RPMI7951 (cell line): ENCODE results near the gene SKAP1. TPM values are rescaled to one million over a fixed set of nuclear protein-coding genes. Genes with fewer than 3 reads are reported as not detected.
"Not testable (repeated sequence)": the region's sequence is repeated elsewhere in the genome, so short reads cannot be mapped to it uniquely, and the experiment has no call there.

Experiments used
- DNase-seq: peaks from one replicate; pipeline ENCODE4 v3.0.0-alpha.2; 2012; ENCODE audit warnings: low read depth
- total RNA-seq: library from RNA; depleted of rRNA; stranded (reverse); fragments of >200 nt; shearing (Covaris generic); gene quantifications from 2 replicates; pipeline ENCODE4 v1.2.3, GENCODE V29; 2014

The SKAP1 gene
- total RNA-seq, 1 experiment from 2014 or later, result not detected

DNA sequence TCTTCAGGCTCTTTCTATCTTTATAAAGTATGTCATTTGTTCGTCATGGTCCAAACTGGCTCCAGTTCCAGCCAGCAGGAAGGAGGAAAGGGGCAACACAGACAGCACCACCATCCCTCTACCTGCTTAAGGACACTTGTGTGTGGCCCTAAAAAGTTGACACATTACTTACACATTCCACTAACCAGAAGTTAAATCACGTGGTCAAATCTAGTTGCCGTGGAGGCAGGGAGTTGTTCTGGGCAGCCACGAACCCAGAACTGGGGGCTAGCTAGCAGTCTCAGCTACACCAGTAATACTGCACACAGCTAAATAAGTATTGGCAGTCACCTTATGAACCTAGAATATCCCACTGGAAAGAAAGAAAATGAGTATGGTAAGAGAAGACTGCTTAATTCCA lies 218.2 kb downstream of the SKAP1 start:
- DNase-seq, result no peak

DNA sequence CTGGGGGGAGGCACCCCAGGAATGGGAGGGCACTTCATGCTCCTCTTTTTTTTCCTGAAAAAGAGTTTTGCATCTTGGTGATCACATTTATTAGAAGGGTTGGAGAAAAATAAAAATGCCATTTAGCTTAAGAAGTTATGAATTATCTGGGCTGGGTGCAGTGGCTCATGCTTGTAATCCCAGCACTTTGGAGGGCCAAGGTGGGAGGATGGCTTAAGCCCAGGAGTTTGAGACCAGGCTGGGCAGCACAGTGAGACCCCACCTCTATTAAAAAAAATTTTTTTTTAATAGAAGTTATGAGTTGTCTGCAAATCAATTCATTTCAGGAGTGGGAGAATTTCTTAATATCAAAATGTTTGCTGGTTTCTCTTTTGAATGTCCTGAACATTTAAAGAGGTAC lies 219.0 kb downstream of the SKAP1 start:
- DNase-seq, result no peak

DNA sequence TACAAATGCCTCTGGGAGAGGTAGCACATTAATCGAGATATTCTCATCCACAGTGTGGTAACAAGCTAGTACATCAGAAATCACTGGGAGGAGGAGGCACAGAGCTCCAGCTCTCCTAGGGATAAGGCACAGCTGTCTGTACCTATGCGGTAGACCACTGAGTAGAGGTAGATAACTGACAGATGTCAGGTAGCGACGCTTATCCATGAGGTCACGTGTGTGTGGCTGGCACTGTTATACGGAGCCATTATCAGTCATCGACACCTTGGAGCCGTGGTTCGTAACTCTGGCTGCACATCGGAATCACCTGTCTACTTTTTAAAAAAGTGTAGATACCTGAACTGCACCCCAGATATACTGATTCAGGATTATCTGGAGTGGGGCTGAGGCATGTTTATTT lies 220.0 kb downstream of the SKAP1 start:
- DNase-seq, result no peak

DNA sequence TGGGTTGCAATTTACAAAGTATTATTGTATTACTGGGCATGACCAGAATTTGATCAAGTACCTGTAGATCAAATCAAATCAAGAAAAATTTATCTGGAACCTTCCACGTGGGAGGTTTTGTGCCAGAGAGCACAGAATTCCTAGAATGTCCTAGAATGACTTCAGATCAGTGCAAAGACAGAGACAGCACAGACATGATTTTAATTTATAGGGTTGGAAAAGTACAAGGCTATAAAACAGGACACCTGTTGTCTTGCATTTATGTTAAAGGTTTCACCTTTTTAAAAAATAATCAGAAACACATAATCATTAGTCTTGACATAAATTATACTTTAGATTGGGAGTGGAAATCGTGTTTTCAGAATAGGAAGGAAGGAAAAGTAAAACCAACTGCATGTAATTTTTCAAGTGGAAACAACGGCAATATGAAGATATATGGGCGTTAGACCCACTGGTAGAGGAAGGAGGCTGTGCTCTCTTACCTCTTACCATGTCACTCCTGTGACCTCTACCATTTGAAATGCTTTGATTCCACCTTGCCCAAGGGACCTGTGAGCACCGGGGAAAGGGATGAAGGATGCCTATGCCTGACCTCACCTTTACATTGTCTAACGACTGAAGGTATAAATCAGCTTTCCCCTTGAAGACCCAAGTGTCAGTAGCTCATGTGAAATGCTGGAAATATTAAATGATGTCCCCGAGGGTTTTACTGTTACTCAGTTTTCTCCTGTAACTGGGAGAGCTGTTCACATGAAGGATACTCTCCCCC lies 222.1 kb downstream of the SKAP1 start:
- no peak for DNase-seq

DNA sequence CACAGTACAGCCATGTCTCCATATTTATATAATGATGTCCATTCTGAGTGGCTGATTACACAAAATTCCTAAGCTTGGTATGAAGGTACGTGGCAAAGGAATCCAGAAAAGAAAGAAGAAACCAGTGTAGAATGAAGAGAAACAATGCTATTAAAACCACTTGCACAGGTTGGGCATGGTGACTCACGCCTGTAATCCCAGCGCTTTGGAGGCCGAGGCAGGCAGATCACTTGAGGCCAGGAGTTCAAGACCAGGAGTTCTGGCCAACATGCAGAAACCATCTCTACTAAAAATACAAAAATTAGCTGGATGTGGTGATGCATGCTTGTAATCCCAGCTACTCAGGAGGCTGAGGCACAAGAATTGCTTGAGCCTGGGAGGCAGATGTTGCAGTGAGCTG lies 223.0 kb downstream of the SKAP1 start:
- peak; percentile 24 for DNase-seq

DNA sequence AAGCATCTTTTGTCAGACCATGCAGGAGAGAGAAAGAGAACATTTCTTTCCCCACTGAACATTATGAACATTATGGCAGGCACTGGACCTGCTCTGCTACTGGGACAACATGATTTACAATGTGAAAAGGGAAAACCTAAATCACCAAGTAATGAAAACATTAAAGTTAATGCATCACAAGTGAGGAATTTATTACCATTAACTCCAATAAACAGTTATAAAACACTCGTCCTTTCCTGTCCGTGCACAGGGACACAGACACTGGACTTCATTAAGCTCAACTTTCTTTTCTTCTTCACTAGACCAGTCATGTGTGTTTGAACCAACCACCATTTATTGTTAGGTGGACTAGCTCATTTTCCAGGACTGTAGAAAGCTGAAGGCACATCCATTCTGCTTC lies 227.1 kb downstream of the SKAP1 start:
- no peak for DNase-seq

DNA sequence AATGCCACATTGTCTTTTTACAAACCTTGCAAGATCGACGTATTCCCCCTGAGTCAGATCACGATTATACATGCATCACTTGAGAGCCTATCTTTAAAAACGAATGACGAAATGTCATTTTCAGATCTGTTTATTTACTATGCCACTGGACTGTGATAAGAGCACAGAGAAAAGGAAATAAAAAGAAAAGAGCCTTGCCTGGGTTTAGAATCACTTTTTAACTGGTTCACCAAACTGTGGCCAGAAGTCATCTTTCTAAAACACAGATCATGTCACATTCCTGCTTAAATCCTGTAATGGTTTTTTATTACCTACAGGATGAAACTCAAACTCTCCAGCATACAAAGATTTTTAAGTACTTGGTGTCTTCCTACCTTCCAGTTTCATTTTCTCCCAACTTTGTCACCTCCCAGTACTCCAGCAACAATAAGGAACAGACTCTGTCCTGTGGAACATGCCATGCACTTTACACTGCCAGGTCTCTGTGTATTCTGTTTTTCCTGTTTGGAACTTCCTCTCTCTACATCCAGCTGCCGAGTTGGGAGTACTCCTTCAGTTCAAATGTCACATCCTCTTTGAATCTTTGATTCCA lies 231.0 kb downstream of the SKAP1 start:
- peak; percentile 10 for DNase-seq

DNA sequence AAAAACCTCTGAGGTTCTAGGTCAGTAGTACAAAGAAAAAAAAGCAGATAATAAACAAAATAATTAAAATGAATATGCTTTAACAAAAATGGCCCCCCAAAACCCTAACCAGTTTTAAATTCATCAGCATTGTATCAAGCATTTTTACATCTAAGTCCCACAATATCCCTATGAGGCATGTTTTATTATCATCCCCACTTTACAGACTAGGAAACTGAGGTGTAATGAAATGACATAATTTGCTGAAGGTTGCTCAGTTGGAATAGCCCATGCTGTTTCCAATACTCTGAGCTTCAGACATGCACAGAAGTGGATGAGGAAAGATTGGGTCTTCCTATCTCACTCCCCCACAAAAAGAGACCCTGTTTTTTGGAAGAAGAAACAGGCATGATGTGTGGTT lies 234.1 kb downstream of the SKAP1 start:
- no peak for DNase-seq

DNA sequence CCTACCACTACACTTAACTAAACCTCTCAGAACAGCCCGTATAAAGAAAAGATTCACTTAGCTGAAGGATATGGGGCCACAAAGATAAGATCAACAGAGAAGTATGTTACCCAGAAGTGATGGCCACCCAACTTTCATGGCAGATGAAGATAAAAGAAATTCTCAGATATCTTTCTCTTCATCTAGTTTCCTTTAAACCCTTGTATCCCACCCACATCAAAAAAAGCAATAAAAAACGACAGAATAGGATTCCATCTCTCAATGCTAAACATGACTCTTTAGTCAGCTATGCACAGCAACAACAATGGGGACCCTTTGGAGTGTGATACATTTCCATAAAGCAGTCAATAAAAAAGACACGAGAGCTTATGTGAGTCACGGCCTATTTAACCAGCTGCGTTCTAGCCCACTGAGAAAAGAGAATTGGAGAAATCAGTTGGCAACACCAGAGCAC lies 235.9 kb downstream of the SKAP1 start:
- peak; percentile 80 for DNase-seq

DNA sequence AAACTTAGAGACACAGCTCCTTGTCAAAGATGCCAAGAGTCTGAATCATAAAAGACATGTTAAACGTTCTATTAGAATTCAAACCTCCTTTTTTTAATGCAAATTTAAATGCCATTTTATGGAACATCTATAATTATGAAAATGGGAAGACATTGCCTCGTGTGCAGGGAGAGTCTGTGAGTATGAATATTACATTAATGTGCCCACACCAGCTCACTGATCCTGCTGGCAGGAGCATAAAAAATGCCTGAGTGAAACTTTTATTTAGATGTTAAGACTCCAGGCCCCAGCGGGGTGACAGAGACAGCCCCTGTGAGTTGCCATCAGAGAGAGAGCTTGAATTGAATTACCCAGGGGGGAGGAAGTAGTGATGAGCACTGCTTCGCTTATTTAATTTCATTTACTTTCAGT lies 237.7 kb downstream of the SKAP1 start:
- peak; percentile 20 for DNase-seq

DNA sequence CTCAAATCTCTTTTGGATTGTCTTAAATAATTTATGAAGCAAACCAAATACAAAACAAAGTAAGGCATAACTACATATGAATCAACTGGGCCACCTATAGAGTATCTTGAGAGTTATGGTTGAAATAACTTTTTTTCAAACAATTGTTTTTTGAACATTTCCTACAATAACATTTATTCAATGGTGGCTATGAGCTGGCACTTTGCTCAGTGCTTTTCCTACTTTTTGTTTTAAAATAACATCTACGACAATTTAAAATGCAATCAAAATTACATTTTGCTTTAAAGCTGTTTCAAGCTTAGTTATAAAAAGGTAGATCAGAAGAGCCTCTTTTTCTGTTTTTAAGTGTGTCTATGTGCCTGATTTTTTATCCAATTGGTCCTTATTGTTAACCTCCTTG lies 238.7 kb downstream of the SKAP1 start:
- DNase-seq, result no peak

DNA sequence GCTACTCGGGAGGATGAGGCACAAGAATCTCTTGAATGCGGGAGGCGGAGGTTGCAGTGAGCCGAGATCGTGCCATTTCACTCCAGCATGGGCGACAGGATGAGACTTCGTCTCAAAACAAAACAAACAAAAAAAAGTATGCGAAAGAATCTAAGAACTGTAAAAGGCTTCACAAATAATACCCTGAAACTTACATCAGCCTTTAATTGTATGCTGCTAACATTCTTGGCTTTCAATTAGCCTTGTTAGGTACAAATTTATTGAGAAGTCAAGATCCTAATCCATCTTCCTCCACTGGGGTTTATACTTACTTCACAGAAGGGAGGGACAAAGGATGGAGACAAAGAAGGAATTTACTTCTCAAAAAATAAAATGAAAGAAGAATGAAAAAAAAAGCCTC lies 239.1 kb downstream of the SKAP1 start:
- no peak for DNase-seq

DNA sequence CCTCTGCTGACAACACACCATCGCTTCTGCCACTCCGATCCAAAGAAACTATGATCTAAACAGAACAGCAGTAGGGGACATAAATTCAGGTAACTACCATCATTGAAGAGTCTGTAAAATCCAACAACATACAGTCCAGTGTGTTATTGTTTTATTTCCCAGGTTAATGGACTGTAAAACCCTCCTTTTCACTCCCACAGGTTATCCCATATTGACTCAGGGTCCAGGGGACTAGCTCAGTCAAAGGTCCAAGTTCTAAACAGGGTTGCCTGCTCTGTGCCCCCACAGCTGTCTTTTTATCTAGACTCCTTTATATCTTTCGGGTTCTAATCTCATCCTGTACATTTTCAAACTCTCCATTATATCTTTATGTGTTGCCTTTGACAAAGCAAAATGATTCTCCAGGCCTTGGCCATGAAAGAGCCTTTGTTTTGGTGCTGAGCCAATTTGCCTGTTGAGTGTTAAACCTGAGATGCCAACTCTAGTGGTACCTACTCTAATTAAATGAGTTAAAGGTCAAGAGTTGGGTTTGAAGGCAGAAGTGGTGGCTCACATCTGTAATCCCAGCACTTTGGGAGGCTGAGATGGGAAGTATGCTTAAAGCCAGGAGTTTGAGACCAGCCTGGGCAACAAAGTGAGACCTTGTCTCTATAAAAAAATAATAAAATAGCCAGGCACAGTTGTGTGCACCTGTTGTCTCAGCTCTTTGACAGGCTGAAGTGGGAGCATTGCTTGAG lies 242.0 kb downstream of the SKAP1 start:
- no peak for DNase-seq

DNA sequence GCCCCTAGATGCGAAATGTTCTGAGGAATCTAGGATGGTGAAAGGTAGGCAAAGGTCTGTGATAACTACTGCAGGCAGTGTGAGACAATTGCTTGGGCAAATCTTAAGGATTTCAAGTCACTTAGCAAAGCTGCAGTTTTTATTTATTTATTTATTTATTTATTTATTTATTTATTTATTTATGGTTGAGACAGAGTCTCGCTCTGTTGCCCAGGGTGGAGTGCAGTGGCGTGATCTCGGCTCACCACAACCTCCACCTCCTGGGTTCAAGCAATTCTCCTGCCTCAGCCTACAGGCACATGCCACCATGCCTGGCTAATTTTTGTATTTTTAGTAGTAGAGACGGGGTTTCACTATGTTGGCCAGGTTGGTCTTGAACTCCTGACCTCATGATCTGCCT lies 243.7 kb downstream of the SKAP1 start:
- not testable (repeated sequence) for DNase-seq

DNA sequence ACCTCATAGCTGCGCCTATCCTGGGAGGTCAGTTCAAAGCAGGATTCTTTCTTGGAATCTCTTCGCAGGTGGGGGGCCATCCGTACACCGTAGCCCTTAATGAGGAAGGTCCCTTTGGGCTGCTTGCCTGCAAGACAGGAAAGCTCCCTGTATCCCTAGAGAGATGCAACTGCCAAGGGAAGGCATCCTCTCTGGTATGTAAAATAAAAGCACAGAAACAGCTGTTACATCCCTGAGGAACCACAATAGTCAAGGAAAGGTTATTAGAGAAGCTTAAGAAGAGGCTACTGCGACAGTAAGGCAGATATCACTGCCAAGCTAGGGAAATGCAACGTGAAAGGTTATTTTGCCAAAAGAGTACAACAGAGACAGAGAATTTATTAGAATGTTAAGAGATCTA lies 245.3 kb downstream of the SKAP1 start:
- no peak for DNase-seq

DNA sequence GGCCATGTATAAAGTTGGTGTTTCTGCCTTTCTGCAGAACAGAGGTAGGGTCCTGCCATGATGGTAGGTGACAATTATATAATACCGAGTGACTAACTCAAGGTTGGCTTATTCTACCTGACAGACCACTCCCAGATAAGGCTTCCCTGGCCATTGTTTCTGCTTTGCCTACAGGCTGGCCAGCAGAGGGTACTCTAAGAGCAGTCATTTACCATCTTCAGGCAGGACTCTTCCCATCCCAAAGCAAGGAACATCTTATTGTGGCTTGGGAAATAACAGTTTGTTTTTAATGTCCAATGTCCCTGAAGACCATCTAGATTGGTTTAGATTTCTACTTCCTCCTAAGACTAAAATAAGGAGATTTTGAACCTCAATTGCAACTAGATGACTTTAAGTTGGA lies 248.4 kb downstream of the SKAP1 start:
- peak; percentile 29 for DNase-seq

DNA sequence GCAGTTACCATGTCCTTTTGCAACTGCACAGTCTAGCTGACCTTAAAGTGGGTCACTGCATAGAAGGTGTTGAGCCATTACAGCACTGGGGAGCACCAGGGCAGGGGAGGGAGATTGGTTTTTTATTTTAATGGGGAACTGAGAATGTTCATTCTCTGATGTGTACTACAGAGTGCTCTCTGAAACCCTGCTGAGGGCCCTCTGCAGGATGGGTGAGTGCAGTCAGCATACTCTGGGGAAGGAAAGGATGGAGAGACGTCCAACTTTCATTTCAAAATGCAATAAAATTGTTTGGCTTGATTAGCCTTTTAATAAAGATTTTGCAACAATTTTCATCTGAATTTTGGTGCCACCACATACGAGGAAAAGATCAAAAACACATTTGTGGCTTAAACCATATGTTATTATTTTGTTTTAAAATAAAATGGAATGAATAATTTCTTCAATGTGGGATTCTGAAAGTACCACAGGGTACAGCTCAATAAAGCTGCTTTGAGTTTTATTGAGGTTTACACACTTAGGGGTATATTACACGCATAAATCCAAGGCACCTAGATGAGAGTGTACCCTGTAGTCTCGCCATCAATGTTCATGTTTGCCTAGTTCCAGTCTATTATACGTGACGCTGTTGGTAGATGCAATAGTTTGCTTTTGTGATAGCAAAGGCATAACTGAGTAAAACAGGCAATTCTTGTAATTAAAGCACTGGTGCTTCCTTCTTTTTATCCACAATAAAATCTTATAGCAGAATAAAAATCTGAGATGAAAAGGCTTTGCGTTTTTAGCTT lies 249.0 kb downstream of the SKAP1 start:
- DNase-seq, result no peak

DNA sequence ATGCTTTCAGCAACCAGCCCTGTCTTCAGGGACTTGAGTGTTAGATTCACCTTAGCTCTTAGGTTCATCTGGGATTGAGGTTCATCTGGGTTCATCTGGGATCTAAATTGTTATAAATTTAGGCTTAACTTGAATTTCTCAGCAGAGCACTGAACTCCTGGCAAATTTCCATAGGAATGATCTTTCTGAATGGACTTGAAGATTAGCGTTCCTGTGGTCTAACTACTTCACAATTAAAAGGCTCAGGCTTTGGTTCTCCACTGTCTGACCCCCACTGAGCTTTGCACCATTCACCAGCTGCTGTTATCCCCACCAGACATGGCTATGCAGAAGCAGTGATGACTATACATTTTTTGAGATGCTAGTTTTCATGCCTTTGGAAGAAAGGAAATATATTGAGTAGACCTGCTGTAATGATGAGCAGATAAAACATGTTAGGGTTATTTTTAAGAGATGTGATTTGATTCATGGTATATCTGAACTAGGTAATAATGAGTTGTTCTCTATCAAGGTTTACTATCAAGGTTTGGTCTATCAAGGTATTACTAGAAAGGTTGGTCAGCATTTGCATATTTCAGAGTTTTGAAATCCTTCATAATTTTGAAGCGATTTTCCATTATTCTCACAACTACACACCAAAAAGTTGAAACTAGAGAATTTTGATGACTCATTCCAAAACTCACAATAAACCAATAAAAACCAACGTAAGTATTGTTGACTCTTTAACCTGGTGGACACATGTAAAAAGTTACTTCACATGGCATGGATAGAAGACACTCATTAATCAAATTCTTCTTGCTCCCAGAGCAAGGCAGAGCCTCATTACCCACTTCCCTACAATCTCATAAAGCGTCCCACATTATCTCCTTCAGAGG lies 250.7 kb downstream of the SKAP1 start:
- no peak for DNase-seq

DNA sequence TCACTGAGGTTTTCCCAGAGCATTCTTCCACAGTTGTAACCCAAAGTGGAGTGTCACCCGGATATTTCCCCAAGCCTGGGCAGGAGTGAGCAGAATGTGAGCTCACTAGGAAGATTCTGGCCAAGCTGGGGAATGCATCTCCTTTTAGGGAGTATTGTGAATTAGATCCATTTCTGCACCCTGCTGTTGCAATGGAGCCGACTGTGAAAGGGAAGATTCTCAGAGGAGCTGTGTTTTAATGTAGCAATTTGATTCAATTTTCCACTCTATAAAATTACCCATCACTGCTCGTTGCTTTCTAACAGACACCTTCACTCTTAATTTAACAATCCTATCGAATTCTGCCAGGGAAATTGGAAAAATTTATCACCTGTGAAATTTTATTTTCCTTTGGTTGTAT lies 251.7 kb downstream of the SKAP1 start:
- no peak for DNase-seq

DNA sequence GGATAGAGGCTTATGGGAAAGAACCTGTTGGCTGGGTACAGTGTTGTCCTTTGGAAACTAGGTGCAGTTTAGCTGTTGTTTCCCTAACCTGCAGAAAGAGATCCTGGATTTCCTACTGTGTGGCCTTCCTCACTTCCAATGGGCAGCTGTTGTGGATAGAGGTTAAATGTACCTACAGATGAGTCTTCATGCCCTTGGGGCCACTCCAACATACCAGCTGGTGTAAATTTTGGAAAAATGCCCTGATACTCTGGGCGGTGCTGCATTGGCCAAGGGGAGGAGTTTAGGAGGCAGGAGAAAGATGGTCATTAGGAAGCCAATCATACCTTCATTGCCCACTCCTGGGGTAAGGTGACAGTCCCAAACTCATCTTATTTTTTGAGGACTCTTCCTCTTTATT lies 252.2 kb downstream of the SKAP1 start:
- DNase-seq, result peak; percentile 50

DNA sequence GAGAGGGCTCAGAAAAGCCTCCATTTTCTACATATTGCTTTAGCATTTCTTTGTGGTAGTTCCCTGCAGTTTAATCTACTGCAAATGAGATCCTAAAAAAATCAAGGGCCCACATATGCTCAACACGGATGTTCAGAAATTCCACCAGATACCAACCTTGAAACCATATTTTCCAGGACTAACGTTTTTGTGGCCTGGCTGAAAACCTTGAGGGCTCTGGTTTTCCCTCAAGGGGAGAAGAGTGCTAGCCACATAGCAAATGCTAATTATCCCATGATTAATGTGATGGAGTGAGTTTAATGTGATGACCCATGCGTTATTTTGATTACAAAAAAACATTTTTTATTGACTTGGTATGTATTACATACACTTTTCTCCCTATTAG lies 253.6 kb downstream of the SKAP1 start:
- DNase-seq, result peak; percentile 56
